HL-60 (cell line): ENCODE results near the gene CENPX.

Experiments used
- CTCF ChIP-seq: IDR thresholded peaks from one replicate; pipeline ENCODE4 v1.5.1; 2011; ENCODE audit warnings: low read length, control low read depth, inconsistent platforms; ENCODE audit not compliant: insufficient read depth
- POLR2AphosphoS5 ChIP-seq: IDR thresholded peaks from 2 replicates; pipeline ENCODE4 v1.6.1; 2012; ENCODE audit warnings: low read depth

- TF ChIP-seq CTCF (no peak), POLR2AphosphoS5 (no peak)
These were observed 24.5 kb downstream of the CENPX start for GRCh38 chr17:81998212-81998611.
